ENCODE data around the gene PLSCR5. TPM values are rescaled to one million over a fixed set of nuclear protein-coding genes. Genes with fewer than 3 reads are reported as not detected.

The PLSCR5 gene
- total RNA-seq, 3 donors from 2014 or later = not detected

GRCh38 chr3:146559388-146559787 is 45.8 kb downstream of the PLSCR5 start:
- intact Hi-C loops (cut with DNase I, micrococcal nuclease) = no loop called here
- no peak for DNase-seq
- no peak overlapping the region for H3K4me3 ChIP-seq
- H3K4me1 ChIP-seq (ENCODE audit: low read depth) = no peaks in the 10 kb centered on the region
- no peaks in the 10 kb centered on the region for H3K9me3 ChIP-seq
- ATAC-seq = no peak
- H3K36me3 ChIP-seq (ENCODE audit: low read depth) = no peaks in the 10 kb centered on the region
- no peak for TF ChIP-seq CTCF (IDR thresholded peaks at IDR 0.05)

GRCh38 chr3:146558781-146559180 is 46.4 kb downstream of the PLSCR5 start:
- H3K4me1 ChIP-seq (ENCODE audit: low read depth) = no peaks in the 10 kb centered on the region
- intact Hi-C loops (cut with DNase I, micrococcal nuclease) = no loop called here
- no peak for TF ChIP-seq CTCF (IDR thresholded peaks at IDR 0.05)
- H3K36me3 ChIP-seq (ENCODE audit: low read depth) = no peaks in the 10 kb centered on the region
- DNase-seq (no peak), ATAC-seq (no peak)
- H3K4me3 ChIP-seq = no peak overlapping the region
- no peaks in the 10 kb centered on the region for H3K9me3 ChIP-seq

- DNase-seq (no peak), ATAC-seq (no peak)
- no peaks in the 10 kb centered on the region for H3K9me3 ChIP-seq
- no peaks in the 10 kb centered on the region for H3K4me1 ChIP-seq (ENCODE audit: low read depth)
- no peaks in the 10 kb centered on the region for H3K36me3 ChIP-seq (ENCODE audit: low read depth)
- intact Hi-C loops (cut with DNase I, micrococcal nuclease) = no loop called here
- no peak overlapping the region for H3K4me3 ChIP-seq
- no peak for TF ChIP-seq CTCF (IDR thresholded peaks at IDR 0.05)
Observed at GRCh38 chr3:146557745-146558144, 47.4 kb downstream of the PLSCR5 start.

GRCh38 chr3:146555311-146555710 is 49.8 kb downstream of the PLSCR5 start:
- ATAC-seq (no peak), DNase-seq (no peak)
- Histone ChIP-seq H3K4me1 (ENCODE audit: low read depth) (no peaks in the 10 kb centered on the region), H3K36me3 (ENCODE audit: low read depth) (no peaks in the 10 kb centered on the region), H3K9me3 (no peaks in the 10 kb centered on the region), H3K4me3 (no peak overlapping the region)
- intact Hi-C loops (cut with DNase I, micrococcal nuclease) = no loop called here
- TF ChIP-seq CTCF (IDR thresholded peaks at IDR 0.05) = no peak

- intact Hi-C loops (cut with DNase I, micrococcal nuclease) = no loop called here
- DNase-seq = no peak
- no peaks in the 10 kb centered on the region for H3K9me3 ChIP-seq
- no peak for TF ChIP-seq CTCF (IDR thresholded peaks at IDR 0.05)
- H3K4me3 ChIP-seq = no peak overlapping the region
- H3K4me1 ChIP-seq (ENCODE audit: low read depth) = no peaks in the 10 kb centered on the region
- H3K36me3 ChIP-seq (ENCODE audit: low read depth) = no peaks in the 10 kb centered on the region
- no peak for ATAC-seq
Observed at GRCh38 chr3:146554151-146554760, 50.9 kb downstream of the PLSCR5 start.

Measured in mucosa of descending colon (tissue), 3 donors.